ENCODE results near the gene ADRA1B.
"Not testable (repeated sequence)": the region's sequence is repeated elsewhere in the genome, so short reads cannot be mapped to it uniquely, and the experiment has no call there.

Gene ADRA1B

DNA sequence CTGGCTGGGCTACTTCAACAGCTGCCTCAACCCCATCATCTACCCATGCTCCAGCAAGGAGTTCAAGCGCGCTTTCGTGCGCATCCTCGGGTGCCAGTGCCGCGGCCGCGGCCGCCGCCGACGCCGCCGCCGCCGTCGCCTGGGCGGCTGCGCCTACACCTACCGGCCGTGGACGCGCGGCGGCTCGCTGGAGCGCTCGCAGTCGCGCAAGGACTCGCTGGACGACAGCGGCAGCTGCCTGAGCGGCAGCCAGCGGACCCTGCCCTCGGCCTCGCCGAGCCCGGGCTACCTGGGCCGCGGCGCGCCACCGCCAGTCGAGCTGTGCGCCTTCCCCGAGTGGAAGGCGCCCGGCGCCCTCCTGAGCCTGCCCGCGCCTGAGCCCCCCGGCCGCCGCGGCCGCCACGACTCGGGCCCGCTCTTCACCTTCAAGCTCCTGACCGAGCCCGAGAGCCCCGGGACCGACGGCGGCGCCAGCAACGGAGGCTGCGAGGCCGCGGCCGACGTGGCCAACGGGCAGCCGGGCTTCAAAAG lies 55.7 kb downstream of the ADRA1B start:
- no peak for DNase-seq

GRCh38 chr5:159972538-159973362 lies 56.5 kb downstream of the ADRA1B start:
- DNase-seq: no peak

DNA sequence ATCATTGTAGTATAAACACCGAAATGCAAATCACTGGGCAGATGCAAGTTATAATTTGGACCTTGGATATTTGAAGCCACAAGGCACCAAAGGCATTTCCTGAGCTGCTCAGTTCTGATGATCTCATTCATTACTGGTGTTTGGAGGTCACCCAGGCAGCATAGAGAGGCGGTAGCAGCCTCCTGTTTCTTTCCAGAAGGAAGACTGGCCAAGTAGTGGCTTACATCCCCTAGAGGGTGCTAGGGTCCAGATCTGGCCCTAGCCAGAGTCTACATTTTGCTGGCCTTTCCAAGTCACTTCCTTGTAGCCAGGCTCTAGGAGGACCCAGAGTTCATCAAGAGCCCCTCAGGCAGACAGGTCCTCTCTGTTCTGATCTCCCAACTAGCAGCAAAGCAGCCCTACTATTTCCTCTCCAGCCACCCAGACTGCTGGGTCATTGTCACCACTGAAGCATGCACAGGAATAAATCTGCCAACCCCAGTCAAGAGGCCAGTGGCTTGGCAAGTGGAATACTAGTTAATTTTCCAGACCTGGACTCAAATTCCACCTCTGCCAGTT lies 59.3 kb downstream of the ADRA1B start:
- DNase-seq: no peak

GRCh38 chr5:159976921-159977320 lies 60.6 kb downstream of the ADRA1B start:
- no peak for DNase-seq

DNA sequence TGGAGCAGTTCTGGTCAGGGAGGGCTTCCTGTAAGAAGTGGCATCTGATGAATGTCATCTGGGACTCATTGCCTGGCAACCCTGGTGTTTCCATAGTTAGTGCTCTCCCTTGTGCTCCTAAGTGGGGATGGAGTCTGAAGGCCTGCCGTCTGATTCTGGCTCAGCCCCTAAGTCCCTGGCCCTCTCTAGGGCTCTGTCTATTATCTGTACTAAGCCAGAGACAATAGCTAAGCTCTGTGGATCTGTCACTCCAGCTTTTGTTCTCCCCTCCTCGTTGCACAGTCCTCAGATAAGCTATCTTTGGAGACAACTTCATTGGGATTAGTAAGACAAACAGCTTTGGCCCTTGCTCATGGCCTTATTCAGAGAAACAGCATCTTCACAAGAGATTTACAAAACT lies 62.1 kb downstream of the ADRA1B start:
- DNase-seq: no peak

DNA sequence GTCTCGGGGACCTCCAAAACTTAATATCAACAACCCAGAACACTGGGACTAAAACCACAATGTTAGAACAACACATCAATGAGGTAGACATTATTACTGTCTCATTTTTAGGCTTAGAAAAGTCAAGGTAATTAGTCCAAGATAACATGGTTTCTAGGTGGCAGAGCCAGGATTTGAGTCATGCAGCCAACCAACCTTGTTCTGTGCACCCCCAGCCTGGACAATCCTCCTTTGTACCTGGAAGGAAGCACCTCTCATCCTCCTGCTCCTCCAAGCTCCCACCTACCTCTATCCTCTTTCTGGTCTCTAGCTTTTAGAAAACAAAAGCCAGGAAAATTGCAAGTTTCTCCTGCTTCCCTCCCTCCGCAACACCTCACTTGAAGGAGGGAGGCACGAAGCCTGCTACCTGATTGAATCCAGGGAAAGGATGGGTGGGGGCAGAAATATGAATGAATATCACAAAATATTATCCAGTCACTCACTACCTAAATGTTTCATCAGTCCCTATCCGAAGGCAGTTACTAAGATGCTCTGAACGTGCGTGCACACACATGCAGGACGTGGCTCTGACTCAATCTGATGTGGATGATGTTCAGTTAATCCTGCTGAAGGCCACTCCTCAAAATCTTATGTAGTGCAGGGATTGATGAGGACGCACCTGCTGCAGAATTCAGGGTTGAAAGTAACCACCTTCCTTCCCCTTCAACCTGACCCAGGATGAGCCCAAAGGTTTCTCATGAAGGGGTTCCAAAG lies 66.3 kb downstream of the ADRA1B start:
- DNase-seq: no peak

DNA sequence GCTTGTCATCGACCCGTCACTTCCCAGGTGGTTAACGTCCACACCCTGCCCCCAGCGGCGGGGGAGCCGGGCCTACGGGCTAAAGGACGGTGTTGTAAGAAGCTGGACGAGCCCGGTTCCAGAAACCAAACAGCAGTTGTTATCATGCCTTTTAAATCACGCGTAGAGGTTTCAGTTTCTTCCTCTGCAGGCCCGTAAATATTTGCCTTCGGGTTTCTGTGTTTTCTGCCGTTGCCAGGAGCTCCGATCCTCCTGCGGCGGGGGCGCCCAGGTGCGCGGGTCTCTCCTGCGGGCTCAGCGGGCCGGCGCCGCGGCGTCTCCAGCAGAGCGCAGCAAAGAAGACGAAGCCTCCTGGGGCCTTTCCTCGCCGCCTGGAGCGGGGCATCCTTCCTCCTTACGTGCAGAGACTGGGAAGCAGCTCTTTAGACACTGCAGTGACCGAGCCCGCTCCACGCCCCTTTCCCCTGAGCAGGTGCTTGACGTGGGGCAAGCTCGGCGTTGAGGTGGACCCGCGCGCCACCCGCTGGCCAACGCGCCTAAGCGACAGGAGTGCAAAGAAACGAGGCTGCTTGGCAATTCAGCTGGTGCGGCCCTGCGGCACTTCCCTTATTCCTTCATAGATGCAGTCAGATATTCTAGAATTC lies 70.9 kb downstream of the ADRA1B start:
- DNase-seq: peak; percentile 67

DNA sequence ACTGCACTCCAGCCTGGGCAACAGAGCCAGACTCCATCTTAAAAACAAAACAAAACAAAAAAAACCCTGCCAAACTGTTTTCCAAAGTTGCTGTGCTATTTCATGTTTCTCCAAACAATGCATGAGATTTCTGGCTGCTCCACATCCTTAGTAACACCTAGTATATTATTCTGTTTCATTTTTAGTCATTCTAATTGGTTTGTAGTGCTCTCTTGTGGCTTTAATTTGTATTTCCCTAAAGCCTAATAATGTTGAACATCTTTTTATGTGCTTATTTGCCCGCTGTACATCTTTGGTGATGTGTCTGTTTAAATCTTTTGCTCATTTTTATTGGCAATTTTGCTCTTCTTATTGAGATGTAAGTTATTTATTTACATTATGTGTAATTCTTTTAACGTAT lies 74.2 kb downstream of the ADRA1B start:
- no peak for DNase-seq

DNA sequence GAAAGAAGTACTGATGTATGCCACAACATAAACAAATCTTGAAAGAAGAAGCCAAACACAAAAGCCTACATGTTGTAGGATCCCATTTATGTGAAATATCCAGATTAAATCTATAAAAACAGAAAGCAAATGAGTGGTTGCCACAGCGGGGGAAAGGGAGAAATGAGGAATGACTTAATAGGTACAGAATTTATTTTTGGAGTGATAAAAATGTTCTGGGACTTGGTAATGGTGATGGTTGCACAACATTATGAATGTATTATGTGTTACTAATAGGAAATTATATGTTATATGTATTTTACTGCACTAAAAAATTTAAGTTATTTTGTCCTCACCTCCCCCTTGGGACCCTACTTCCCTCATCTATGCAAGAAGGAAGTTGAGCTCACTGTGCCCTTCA lies 76.3 kb downstream of the ADRA1B start:
- no peak for DNase-seq

DNA sequence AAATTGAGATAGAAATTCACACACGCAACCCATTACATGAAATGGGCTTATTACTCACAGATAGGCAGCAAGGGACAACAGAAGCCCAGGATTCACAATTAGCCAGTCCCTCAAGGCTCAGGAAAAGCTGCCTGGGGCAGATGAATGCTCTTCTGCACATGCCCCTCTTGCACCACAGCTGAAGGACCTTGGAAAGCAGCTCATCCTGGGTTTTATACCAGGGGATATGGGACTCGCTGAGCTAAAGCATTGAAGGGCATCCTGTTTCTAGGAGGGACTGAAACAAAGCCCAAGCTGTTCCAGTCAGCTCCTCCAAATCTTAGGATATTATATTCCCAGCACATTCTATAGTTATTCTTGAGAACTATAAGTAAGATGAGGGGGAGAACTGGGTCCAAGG lies 76.9 kb downstream of the ADRA1B start:
- no peak for DNase-seq

DNA sequence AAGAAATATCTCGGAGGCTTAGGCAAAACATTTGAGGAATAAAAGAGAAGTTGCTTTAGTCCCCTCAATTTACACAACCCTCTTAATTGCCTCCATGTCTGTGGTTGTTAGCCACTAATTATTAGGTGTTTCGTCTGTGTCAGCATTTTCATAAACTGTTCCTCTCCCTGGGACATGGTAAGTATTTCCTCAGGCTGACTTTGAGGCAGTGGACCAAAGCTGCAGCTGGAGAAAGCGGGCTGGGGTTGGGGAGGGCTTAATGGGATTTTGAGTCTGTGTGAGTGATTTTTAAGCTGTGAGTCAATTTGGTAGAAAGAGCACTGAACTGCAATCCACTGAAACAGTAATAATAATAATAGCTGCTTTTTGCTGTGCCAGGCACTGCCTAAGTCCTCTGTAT lies 79.6 kb downstream of the ADRA1B start:
- no peak for DNase-seq

DNA sequence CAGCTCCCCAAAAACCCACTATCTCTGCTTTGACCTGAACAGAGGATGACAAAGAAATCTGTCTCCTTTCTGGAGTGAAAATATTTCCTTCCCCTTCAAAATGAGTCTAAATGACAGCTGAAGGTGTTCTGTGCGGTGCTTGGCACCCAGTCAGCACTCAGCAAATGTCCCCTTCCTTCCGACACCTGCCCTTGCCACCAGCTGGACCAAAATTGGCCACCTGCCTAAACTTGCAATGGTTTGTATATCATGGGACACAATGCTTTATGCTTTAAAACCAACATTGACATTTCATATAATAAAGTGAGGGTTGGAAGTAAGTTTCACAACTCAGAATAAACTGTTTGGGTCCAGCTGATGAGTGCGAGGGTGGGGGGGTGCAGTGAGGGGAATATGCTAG lies 85.2 kb downstream of the ADRA1B start:
- no peak for DNase-seq

DNA sequence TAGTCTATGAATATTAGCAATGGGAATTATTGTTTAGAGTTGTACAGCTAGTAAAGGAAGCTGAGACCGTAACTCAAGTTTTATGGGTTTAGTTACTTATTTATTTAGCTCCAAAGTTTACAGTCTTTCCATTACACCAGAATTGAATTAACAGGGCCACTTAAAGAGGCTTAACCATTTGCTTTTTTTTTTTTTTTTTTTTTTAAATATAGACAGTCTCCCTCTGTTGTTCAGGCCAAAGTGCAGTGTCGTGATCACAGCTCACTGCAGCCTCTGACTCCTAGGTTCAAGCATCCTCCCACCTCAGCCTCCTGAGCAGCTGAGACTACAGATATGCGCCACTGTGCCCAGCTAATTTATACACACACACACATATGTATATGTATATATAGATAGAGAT lies 91.2 kb downstream of the ADRA1B start:
- no peak for DNase-seq

GRCh38 chr5:160008529-160008876 lies 92.2 kb downstream of the ADRA1B start:
- not testable (repeated sequence) for DNase-seq

DNA sequence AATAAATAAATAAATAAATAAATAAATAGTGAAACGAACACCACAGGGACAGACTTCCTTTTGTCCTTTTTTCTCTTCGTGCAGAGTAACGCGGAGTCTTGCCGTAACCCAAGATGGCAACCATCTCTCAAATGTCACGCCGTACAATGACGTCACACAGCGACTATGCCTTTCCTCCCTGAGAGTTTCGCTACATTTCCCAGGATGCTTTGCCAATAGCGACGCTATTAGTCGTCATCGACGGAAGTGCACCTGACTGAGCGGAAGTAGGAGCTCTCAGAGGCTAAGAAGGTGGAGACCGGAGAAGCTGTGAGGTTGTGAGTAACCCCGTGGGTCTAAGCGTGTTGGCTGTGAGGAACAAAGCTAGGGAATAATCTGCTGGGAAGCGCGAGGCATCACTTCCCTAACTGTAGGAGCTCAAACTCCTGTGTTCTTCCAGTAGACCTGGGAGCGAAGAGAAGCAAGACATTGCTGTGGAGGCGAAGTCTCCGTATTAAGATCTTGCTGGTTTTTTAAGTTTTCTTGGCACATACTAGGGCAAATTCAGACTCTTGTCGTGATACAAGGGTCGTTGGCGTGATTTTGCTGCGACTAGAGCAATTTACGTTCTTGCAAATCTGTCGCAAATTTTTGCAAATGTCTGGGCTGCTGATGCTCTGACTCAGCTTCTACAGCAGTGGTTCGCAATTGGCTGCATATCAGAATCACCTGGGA lies 92.8 kb downstream of the ADRA1B start, which contains the start of gene TTC1:
Gene TTC1, plus strand, starts transcription at position 263 of the 714 bp plus-strand sequence. CDS start 1,390 bp downstream, outside the sequence.
- DNase-seq: peak; percentile 77

- no peak for DNase-seq
These were observed 93.3 kb downstream of the ADRA1B start for GRCh38 chr5:160009591-160009989.

GRCh38 chr5:160011471-160011870 lies 95.2 kb downstream of the ADRA1B start:
- no peak for DNase-seq

GRCh38 chr5:160014197-160014596 lies 97.9 kb downstream of the ADRA1B start:
- DNase-seq: not testable (repeated sequence)

- no peak for DNase-seq
These were observed 102.8 kb downstream of the ADRA1B start for GRCh38 chr5:160018945-160019625.

- DNase-seq: no peak
These were observed 104.0 kb downstream of the ADRA1B start for GRCh38 chr5:160020266-160020770.

- DNase-seq: no peak
These were observed 104.7 kb downstream of the ADRA1B start for GRCh38 chr5:160020964-160021363.
